ENCODE data around the gene LAD1.

LAD1 gene

GRCh38 chr1:201399018-201399351 lies at the start of gene LAD1:
Gene LAD1 (minus strand): TSS chr1:201399324. CDS start chr1:201399306, 18 bp downstream.
- Mint-ChIP-seq H3K27ac (no peak within 1 kb of the TSS), H3K4me3 (no peak within 1 kb of the TSS)

GRCh38 chr1:201447903-201448871 lies 49.1 kb upstream of the LAD1 start:
- Mint-ChIP-seq H3K36me3 (peaks cover 0 to 3% of the 10 kb centered on the region in 2 donors), H3K4me1 (peaks cover 8 to 31% of the 10 kb centered on the region in 2 donors), H3K27ac (peak overlapping the region; percentile 32), H3K9me3 (peaks cover 0 to 3% of the 10 kb centered on the region in 2 donors), H3K4me3 (peak overlapping the region in 1 of 2 donors; percentile 8), H3K27me3 (peaks cover 20 to 42% of the 10 kb centered on the region in 2 donors)
- ATAC-seq (replicated peaks) (peak; percentile 92 to 93), DNase-seq (peak; percentile 27)

More at GRCh38 chr1:201399018-201399351, at the start of gene LAD1:
- Mint-ChIP-seq H3K4me1 (peaks cover 0 to 1% of the 10 kb centered on the region in 2 donors), H3K36me3 (no peaks in the 10 kb centered on the region), H3K27me3 (peaks cover 39 to 59% of the 10 kb centered on the region in 2 donors), H3K9me3 (no peaks in the 10 kb centered on the region)
- DNase-seq: no peak
- no peak for ATAC-seq (replicated peaks)

- peaks cover 3 to 4% of the 10 kb centered on the region in 2 donors for H3K9me3 Mint-ChIP-seq
- no peak overlapping the region for H3K27ac Mint-ChIP-seq
- peaks cover 5 to 17% of the 10 kb centered on the region in 2 donors for H3K4me1 Mint-ChIP-seq
- H3K4me3 Mint-ChIP-seq: no peak overlapping the region
- H3K27me3 Mint-ChIP-seq: peaks cover 19 to 21% of the 10 kb centered on the region in 2 donors
- no peak for DNase-seq
- no peak for ATAC-seq (replicated peaks)
- H3K36me3 Mint-ChIP-seq: peaks cover 3% of the 10 kb centered on the region in 2 donors
Observed at GRCh38 chr1:201445310-201445709, 46.2 kb upstream of the LAD1 start.

GRCh38 chr1:201444792-201445191 lies 45.7 kb upstream of the LAD1 start:
- Mint-ChIP-seq H3K36me3 (peaks cover 3% of the 10 kb centered on the region in 2 donors), H3K4me3 (no peak overlapping the region), H3K27ac (no peak overlapping the region), H3K4me1 (peaks cover 5 to 13% of the 10 kb centered on the region in 2 donors), H3K27me3 (peaks cover 19 to 21% of the 10 kb centered on the region in 2 donors), H3K9me3 (peaks cover 3 to 4% of the 10 kb centered on the region in 2 donors)
- DNase-seq: no peak
- no peak for ATAC-seq (replicated peaks)

- no peak overlapping the region for H3K4me3 Mint-ChIP-seq
- peaks cover 3% of the 10 kb centered on the region in 2 donors for H3K36me3 Mint-ChIP-seq
- peaks cover 19 to 21% of the 10 kb centered on the region in 2 donors for H3K27me3 Mint-ChIP-seq
- H3K9me3 Mint-ChIP-seq: peaks cover 3 to 4% of the 10 kb centered on the region in 2 donors
- H3K4me1 Mint-ChIP-seq: peaks cover 4 to 11% of the 10 kb centered on the region in 2 donors
- ATAC-seq (replicated peaks) (no peak), DNase-seq (no peak)
- H3K27ac Mint-ChIP-seq: no peak overlapping the region
Observed at GRCh38 chr1:201443747-201444146, 44.6 kb upstream of the LAD1 start.

- DNase-seq (no peak), ATAC-seq (replicated peaks) (no peak)
- peaks cover 0 to 4% of the 10 kb centered on the region in 2 donors for H3K9me3 Mint-ChIP-seq
- H3K27me3 Mint-ChIP-seq: peaks cover 21% of the 10 kb centered on the region in 2 donors
- H3K4me3 Mint-ChIP-seq: no peak overlapping the region
- H3K27ac Mint-ChIP-seq: no peak overlapping the region
- H3K36me3 Mint-ChIP-seq: peaks cover 0 to 3% of the 10 kb centered on the region in 2 donors
- peaks cover 4 to 9% of the 10 kb centered on the region in 2 donors for H3K4me1 Mint-ChIP-seq
Observed at GRCh38 chr1:201436969-201437368, 37.8 kb upstream of the LAD1 start.

- ATAC-seq (replicated peaks) (no peak), DNase-seq (no peak)
- Mint-ChIP-seq H3K4me1 (peaks cover 4 to 9% of the 10 kb centered on the region in 2 donors), H3K9me3 (peaks cover 0 to 4% of the 10 kb centered on the region in 2 donors), H3K27me3 (peaks cover 21 to 24% of the 10 kb centered on the region in 2 donors), H3K4me3 (no peak overlapping the region), H3K36me3 (peaks cover 0 to 3% of the 10 kb centered on the region in 2 donors), H3K27ac (no peak overlapping the region)
Observed at GRCh38 chr1:201436393-201436792, 37.3 kb upstream of the LAD1 start.

GRCh38 chr1:201434266-201434665 lies 35.1 kb upstream of the LAD1 start:
- Mint-ChIP-seq H3K4me3 (no peak overlapping the region), H3K4me1 (peaks cover 4 to 9% of the 10 kb centered on the region in 2 donors), H3K9me3 (no peaks in the 10 kb centered on the region), H3K36me3 (no peaks in the 10 kb centered on the region), H3K27ac (no peak overlapping the region), H3K27me3 (peaks cover 31 to 34% of the 10 kb centered on the region in 2 donors)
- no peak for ATAC-seq (replicated peaks)
- DNase-seq: no peak

- Mint-ChIP-seq H3K27me3 (peaks cover 36 to 38% of the 10 kb centered on the region in 2 donors), H3K4me3 (no peak overlapping the region), H3K27ac (no peak overlapping the region), H3K4me1 (peaks cover 4 to 9% of the 10 kb centered on the region in 2 donors), H3K9me3 (no peaks in the 10 kb centered on the region), H3K36me3 (no peaks in the 10 kb centered on the region)
- DNase-seq: no peak
- no peak for ATAC-seq (replicated peaks)
Observed at GRCh38 chr1:201433609-201434008, 34.5 kb upstream of the LAD1 start.

GRCh38 chr1:201430776-201431175 lies 31.7 kb upstream of the LAD1 start:
- no peak for DNase-seq
- H3K27ac Mint-ChIP-seq: no peak overlapping the region
- no peaks in the 10 kb centered on the region for H3K36me3 Mint-ChIP-seq
- H3K4me3 Mint-ChIP-seq: no peak overlapping the region
- H3K27me3 Mint-ChIP-seq: peaks cover 21 to 23% of the 10 kb centered on the region in 2 donors
- ATAC-seq (replicated peaks): no peak
- H3K9me3 Mint-ChIP-seq: no peaks in the 10 kb centered on the region
- peaks cover 2 to 4% of the 10 kb centered on the region in 2 donors for H3K4me1 Mint-ChIP-seq

- ATAC-seq (replicated peaks) (no peak), DNase-seq (no peak)
- Mint-ChIP-seq H3K4me3 (no peak overlapping the region), H3K9me3 (no peaks in the 10 kb centered on the region), H3K27me3 (peaks cover 17 to 23% of the 10 kb centered on the region in 2 donors), H3K36me3 (no peaks in the 10 kb centered on the region), H3K4me1 (no peaks in the 10 kb centered on the region), H3K27ac (no peak overlapping the region)
Observed at GRCh38 chr1:201429736-201430501, 30.8 kb upstream of the LAD1 start.

- H3K9me3 Mint-ChIP-seq: no peaks in the 10 kb centered on the region
- H3K4me1 Mint-ChIP-seq: no peaks in the 10 kb centered on the region
- H3K4me3 Mint-ChIP-seq: no peak overlapping the region
- peaks cover 17 to 23% of the 10 kb centered on the region in 2 donors for H3K27me3 Mint-ChIP-seq
- no peak overlapping the region for H3K27ac Mint-ChIP-seq
- no peaks in the 10 kb centered on the region for H3K36me3 Mint-ChIP-seq
- ATAC-seq (replicated peaks) (no peak), DNase-seq (no peak)
Observed at GRCh38 chr1:201427963-201428362, 28.8 kb upstream of the LAD1 start.

- Mint-ChIP-seq H3K4me3 (no peak overlapping the region), H3K4me1 (peaks cover 0 to 5% of the 10 kb centered on the region in 2 donors), H3K36me3 (no peaks in the 10 kb centered on the region), H3K27ac (no peak overlapping the region), H3K9me3 (no peaks in the 10 kb centered on the region), H3K27me3 (peaks cover 22 to 23% of the 10 kb centered on the region in 2 donors)
- DNase-seq (no peak), ATAC-seq (replicated peaks) (peak in 1 of 2 donors; percentile 12)
Observed at GRCh38 chr1:201426479-201427310, 27.6 kb upstream of the LAD1 start.

Measured in stimulated activated naive B cell treated with anti-CD40 and anti-IgM and Interleukin-4, amounts not matched to agents 10 μg/mL and 1 μg/mL and 100 μg/mL, for 72 hours (primary cell).